ENCODE data around the gene ANXA2.
"Not testable (repeated sequence)": the region's sequence is repeated elsewhere in the genome, so short reads cannot be mapped to it uniquely, and the experiment has no call there.

Gene ANXA2

DNA sequence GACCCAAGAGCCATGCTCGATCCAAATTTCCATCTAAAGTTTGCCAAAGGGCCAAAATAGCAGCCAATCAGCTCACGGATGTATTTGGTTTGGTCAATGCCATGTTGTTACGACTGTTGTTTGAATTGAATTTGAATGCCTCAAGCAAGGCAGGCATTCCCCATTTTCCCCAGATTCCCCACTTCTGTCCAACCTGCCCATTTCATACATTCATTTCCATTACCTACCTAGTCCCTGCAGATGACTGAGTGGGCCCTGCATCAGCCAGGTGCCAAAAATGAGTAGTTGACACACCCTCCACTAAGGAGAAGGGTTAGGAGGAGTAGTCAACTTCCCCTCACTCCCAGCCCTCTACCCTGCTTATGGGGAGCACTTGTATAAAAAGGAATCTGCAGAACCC, 51.7 kb downstream of the ANXA2 start:
- Histone ChIP-seq H3K4me3 (ENCODE audit: low read length) (no peak overlapping the region), H3K27me3 (ENCODE audit: control insufficient read depth, insufficient read depth, low read length) (no peaks in the 10 kb centered on the region), H3K27ac (ENCODE audit: low read length) (no peak overlapping the region), H3K36me3 (ENCODE audit: control insufficient read depth, insufficient read depth, low read length) (peaks cover 14% of the 10 kb centered on the region; the same call in 1 of the 2 replicates), H3K4me1 (ENCODE audit: control insufficient read depth, insufficient read depth, low read length) (peaks cover 5% of the 10 kb centered on the region; the same call in 1 of the 2 replicates), H3K9me3 (ENCODE audit: control insufficient read depth, insufficient read depth, low read length) (no peaks in the 10 kb centered on the region)
- no CpG with 5 or more reads among the region's 3 CpGs for WGBS (ENCODE audit: insufficient coverage, insufficient read length)
- DNase-seq (ENCODE audit: low read depth, low spot score), result no peak

DNA sequence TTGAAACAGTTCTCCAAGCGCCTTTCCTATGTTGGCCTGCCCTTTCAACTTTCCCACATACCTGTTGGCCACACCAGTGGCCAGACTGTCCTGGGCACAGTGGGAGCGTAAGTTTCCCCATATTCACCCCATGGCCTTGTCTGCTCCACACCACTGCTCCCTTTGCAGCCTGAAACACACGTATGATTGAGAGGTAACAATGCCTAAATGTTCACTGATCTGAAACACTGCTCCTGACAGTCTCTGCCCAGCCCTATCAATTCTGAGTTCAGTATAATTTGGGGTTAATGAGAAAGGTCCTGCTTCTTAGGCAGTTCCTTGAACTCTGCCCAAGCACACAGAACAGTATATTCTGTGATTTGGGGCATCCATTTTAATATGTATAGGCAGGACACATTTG, 52.2 kb downstream of the ANXA2 start:
- Histone ChIP-seq H3K9me3 (ENCODE audit: control insufficient read depth, insufficient read depth, low read length) (no peaks in the 10 kb centered on the region), H3K27ac (ENCODE audit: low read length) (no peak overlapping the region), H3K4me3 (ENCODE audit: low read length) (no peak overlapping the region), H3K36me3 (ENCODE audit: control insufficient read depth, insufficient read depth, low read length) (peaks cover 14% of the 10 kb centered on the region; the same call in 1 of the 2 replicates), H3K4me1 (ENCODE audit: control insufficient read depth, insufficient read depth, low read length) (peaks cover 6% of the 10 kb centered on the region; the same call in 1 of the 2 replicates), H3K27me3 (ENCODE audit: control insufficient read depth, insufficient read depth, low read length) (no peaks in the 10 kb centered on the region)
- no peak for DNase-seq (ENCODE audit: low read depth, low spot score)
- no CpG with 5 or more reads among the region's 3 CpGs for WGBS (ENCODE audit: insufficient coverage, insufficient read length)

DNA sequence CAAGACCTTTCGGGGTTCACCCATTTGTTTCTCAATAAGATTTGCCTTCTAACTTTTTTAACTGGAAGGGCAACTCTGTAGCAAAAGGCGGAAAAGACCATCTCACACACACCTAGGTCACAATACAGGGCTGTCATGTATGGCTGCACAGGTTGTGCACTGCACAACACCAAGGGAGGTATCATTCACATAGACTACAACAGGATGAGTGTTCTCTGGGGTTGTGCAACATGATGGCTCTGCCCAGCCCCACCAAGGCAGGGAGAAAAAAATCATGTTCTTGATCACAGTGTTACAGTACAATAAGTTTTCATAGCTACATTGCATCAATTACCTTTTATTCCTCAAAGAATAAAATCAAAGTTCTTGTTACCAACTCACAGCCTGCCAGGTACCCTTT, 52.8 kb downstream of the ANXA2 start:
- H3K9me3 ChIP-seq (ENCODE audit: control insufficient read depth, insufficient read depth, low read length), result no peaks in the 10 kb centered on the region
- WGBS (ENCODE audit: insufficient coverage, insufficient read length), result no CpG with 5 or more reads among the region's 2 CpGs
- no peak for DNase-seq (ENCODE audit: low read depth, low spot score)
- H3K27ac ChIP-seq (ENCODE audit: low read length), result no peak overlapping the region
- H3K36me3 ChIP-seq (ENCODE audit: control insufficient read depth, insufficient read depth, low read length), result peaks cover 14% of the 10 kb centered on the region; the same call in 1 of the 2 replicates
- no peak overlapping the region for H3K4me3 ChIP-seq (ENCODE audit: low read length)
- no peaks in the 10 kb centered on the region for H3K27me3 ChIP-seq (ENCODE audit: control insufficient read depth, insufficient read depth, low read length)
- H3K4me1 ChIP-seq (ENCODE audit: control insufficient read depth, insufficient read depth, low read length), result peaks cover 8% of the 10 kb centered on the region; the same call in 1 of the 2 replicates

DNA sequence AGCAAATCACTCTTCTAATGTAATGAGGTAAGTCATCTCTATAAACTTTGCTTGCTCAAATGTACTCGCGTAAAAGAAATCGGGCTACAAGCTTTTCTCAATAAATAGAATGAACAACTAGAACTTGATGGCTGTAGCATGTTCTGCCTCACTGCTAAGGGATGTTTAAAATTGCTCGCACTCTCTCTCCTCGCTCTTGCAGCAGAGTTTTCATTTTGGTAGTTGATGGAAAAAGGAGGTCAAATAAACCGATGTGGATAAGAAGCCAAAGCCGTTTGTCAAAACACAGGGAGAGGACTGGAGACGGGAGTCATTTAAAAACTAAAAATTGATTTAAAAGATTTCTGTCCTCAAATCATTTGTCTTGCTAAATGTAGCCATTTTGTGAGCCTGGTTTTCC, 53.3 kb downstream of the ANXA2 start:
- no peak overlapping the region for H3K4me3 ChIP-seq (ENCODE audit: low read length)
- H3K27ac ChIP-seq (ENCODE audit: low read length), result no peak overlapping the region
- no peaks in the 10 kb centered on the region for H3K27me3 ChIP-seq (ENCODE audit: control insufficient read depth, insufficient read depth, low read length)
- no peaks in the 10 kb centered on the region for H3K9me3 ChIP-seq (ENCODE audit: control insufficient read depth, insufficient read depth, low read length)
- no peak for DNase-seq (ENCODE audit: low read depth, low spot score)
- no CpG with 5 or more reads among the region's 8 CpGs for WGBS (ENCODE audit: insufficient coverage, insufficient read length)
- peaks cover 8% of the 10 kb centered on the region; the same call in 1 of the 2 replicates for H3K4me1 ChIP-seq (ENCODE audit: control insufficient read depth, insufficient read depth, low read length)
- H3K36me3 ChIP-seq (ENCODE audit: control insufficient read depth, insufficient read depth, low read length), result peaks cover 14% of the 10 kb centered on the region; the same call in 1 of the 2 replicates

DNA sequence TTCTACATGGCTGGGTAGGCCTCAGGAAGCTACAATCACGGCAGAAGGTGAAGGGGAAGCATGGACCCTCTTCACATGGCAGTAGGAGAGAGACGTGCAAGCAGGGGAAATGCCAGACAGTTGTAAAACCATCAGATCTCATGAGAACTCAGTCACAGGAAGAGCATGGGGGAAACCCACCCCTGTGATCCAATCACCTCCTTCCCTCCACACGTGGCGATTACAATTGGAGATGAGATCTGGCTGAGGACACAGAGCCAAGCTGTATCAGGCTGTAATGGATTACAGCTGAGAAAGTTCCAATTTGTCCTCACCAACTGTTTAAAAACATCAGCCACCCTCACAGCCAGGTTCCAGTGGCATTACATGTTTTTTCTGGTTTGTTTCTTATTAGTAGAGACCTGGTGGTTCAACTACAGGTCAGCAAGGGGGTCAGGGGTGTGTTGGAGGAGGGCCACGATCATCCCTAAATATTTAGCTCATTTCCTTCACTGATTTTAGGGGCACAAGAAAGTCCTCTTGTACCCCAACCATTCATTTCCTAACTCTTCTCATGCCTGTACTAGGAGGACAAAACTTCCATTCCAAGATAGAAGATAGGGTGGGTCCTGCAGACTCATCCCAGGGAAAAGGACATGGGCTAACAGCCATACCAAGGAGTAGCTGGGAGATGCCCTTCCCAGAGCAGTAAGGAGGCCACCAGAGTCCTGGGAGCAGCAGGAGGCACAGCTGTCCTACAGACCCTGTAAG, 54.4 kb downstream of the ANXA2 start:
- Histone ChIP-seq H3K9me3 (ENCODE audit: control insufficient read depth, insufficient read depth, low read length) (no peaks in the 10 kb centered on the region), H3K4me3 (ENCODE audit: low read length) (no peak overlapping the region), H3K4me1 (ENCODE audit: control insufficient read depth, insufficient read depth, low read length) (peaks cover 8% of the 10 kb centered on the region; the same call in 1 of the 2 replicates), H3K27ac (ENCODE audit: low read length) (no peak overlapping the region), H3K36me3 (ENCODE audit: control insufficient read depth, insufficient read depth, low read length) (peaks cover 10% of the 10 kb centered on the region; the same call in 1 of the 2 replicates), H3K27me3 (ENCODE audit: control insufficient read depth, insufficient read depth, low read length) (no peaks in the 10 kb centered on the region)
- DNase-seq (ENCODE audit: low read depth, low spot score), result no peak
- WGBS (ENCODE audit: insufficient coverage, insufficient read length), result no CpG with 5 or more reads among the region's 5 CpGs

DNA sequence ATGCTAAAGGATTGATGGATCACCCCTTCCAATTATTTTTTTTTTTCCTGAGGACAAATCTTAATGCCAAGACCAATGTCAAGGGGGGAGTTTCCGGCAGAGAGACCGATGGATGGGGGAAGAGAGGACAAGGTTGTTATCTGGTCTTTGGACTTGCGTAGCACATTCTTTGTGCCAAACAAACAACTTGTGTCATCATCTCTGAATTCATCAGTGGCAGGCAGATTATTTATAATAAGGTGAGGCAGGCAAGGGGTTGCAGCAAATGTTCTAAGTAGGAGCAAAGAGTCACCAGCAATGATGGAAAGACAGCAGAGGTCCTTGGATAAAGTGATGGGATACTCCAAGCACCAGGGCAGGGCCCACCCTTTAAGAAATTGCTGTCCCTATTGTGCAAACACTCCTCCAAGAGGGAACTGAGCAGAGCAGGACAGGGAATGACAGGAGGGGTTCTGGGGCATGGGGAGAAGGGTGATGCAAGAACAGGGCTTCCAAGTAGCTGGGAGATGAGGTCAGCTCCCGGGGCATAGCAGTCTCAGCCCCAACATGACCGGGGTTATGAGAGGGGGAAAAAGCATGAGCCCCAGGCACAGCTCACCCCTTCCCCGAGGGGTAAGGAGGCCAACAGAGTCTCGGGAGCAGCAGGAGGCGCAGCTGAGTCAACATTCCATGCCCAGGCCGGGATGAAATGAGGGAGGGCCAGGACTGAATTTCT, 57.4 kb downstream of the ANXA2 start:
- no peak for DNase-seq (ENCODE audit: low read depth, low spot score)
- Histone ChIP-seq H3K4me1 (ENCODE audit: control insufficient read depth, insufficient read depth, low read length) (peaks cover 5% of the 10 kb centered on the region; the same call in 1 of the 2 replicates), H3K9me3 (ENCODE audit: control insufficient read depth, insufficient read depth, low read length) (no peaks in the 10 kb centered on the region)

DNA sequence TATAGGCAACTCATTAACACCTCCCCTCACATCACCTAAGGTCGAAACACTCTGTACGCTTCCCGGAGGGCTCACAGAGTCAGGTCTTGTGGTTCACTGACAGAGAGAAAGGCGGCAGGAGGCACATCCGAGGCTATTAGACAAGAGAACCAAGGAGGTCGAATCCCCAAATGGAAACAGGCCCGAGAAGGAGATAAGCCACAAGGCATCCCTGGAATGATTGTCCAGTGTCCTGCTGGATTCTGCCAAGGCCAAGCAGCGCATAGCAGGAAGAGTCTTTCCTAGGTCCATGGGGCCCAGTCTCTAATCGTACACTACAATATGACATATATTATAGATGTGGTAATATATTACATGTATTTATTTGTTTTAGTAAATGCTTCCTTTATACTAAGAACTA, 58.5 kb downstream of the ANXA2 start:
- H3K4me3 ChIP-seq (ENCODE audit: low read length), result no peak overlapping the region
- no peaks in the 10 kb centered on the region for H3K27me3 ChIP-seq (ENCODE audit: control insufficient read depth, insufficient read depth, low read length)
- no peaks in the 10 kb centered on the region for H3K9me3 ChIP-seq (ENCODE audit: control insufficient read depth, insufficient read depth, low read length)
- no peaks in the 10 kb centered on the region for H3K36me3 ChIP-seq (ENCODE audit: control insufficient read depth, insufficient read depth, low read length)
- H3K4me1 ChIP-seq (ENCODE audit: control insufficient read depth, insufficient read depth, low read length), result peaks cover 5% of the 10 kb centered on the region; the same call in 1 of the 2 replicates
- DNase-seq (ENCODE audit: low read depth, low spot score), result no peak
- no CpG with 5 or more reads among the region's 9 CpGs for WGBS (ENCODE audit: insufficient coverage, insufficient read length)
- H3K27ac ChIP-seq (ENCODE audit: low read length), result no peak overlapping the region

More for the DNA sequence above, 57.4 kb downstream of the ANXA2 start:
- no peak overlapping the region for H3K4me3 ChIP-seq (ENCODE audit: low read length)
- no peak overlapping the region for H3K27ac ChIP-seq (ENCODE audit: low read length)
- H3K27me3 ChIP-seq (ENCODE audit: control insufficient read depth, insufficient read depth, low read length), result no peaks in the 10 kb centered on the region
- H3K36me3 ChIP-seq (ENCODE audit: control insufficient read depth, insufficient read depth, low read length), result no peaks in the 10 kb centered on the region
- no CpG with 5 or more reads among the region's 9 CpGs for WGBS (ENCODE audit: insufficient coverage, insufficient read length)

DNA sequence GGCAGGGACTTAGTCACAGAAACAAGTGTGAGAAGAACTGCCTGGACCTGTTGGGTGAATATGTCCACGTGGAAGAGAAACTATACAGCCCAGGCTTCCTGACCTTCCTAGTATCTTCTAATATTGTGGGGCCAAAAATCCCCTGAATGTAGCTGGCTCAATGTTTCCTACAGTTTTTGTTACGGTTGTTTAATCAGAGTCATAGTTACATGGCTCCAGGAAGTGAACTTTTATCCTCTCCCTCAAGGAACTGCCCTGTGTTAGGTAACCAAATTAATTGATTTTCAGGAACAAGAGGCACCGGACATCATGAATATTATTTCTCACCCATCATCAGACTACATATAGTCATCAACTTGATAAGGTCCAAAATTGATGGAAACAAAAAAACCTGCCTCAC, 59.0 kb downstream of the ANXA2 start:
- H3K4me3 ChIP-seq (ENCODE audit: low read length), result no peak overlapping the region
- H3K9me3 ChIP-seq (ENCODE audit: control insufficient read depth, insufficient read depth, low read length), result no peaks in the 10 kb centered on the region
- no peaks in the 10 kb centered on the region for H3K36me3 ChIP-seq (ENCODE audit: control insufficient read depth, insufficient read depth, low read length)
- H3K27ac ChIP-seq (ENCODE audit: low read length), result no peak overlapping the region
- no peaks in the 10 kb centered on the region for H3K27me3 ChIP-seq (ENCODE audit: control insufficient read depth, insufficient read depth, low read length)
- no peak for DNase-seq (ENCODE audit: low read depth, low spot score)
- WGBS (ENCODE audit: insufficient coverage, insufficient read length), result no CpG with 5 or more reads among the region's 3 CpGs
- peaks cover 5% of the 10 kb centered on the region; the same call in 1 of the 2 replicates for H3K4me1 ChIP-seq (ENCODE audit: control insufficient read depth, insufficient read depth, low read length)

DNA sequence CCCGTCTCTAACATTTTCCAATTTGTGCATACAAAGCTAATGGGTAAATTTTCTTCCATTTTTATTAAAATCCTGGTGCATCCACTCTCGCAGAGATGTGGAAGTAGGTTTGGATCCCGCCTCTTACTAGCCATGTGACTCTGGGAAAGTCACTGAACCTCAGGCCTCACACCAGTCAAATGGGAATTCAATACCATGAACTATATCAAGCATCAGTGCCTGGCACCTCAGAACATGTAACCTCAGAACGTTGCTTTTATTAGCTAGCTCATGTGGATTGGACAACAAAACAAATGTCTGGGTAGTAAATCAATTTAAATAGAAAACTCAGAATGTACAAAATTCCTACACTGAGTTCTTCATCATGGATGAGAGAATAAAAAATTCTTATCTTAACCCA, 60.7 kb downstream of the ANXA2 start:
- no CpG with 5 or more reads among the region's 4 CpGs for WGBS (ENCODE audit: insufficient coverage, insufficient read length)
- H3K9me3 ChIP-seq (ENCODE audit: control insufficient read depth, insufficient read depth, low read length), result no peaks in the 10 kb centered on the region
- no peak for DNase-seq (ENCODE audit: low read depth, low spot score)
- no peak overlapping the region for H3K27ac ChIP-seq (ENCODE audit: low read length)
- H3K27me3 ChIP-seq (ENCODE audit: control insufficient read depth, insufficient read depth, low read length), result no peaks in the 10 kb centered on the region
- no peak overlapping the region for H3K4me3 ChIP-seq (ENCODE audit: low read length)
- H3K4me1 ChIP-seq (ENCODE audit: control insufficient read depth, insufficient read depth, low read length), result 0 out of 2 replicates have a peak, but pooled peaks cover 3% of the 10 kb centered on the region
- no peaks in the 10 kb centered on the region for H3K36me3 ChIP-seq (ENCODE audit: control insufficient read depth, insufficient read depth, low read length)

DNA sequence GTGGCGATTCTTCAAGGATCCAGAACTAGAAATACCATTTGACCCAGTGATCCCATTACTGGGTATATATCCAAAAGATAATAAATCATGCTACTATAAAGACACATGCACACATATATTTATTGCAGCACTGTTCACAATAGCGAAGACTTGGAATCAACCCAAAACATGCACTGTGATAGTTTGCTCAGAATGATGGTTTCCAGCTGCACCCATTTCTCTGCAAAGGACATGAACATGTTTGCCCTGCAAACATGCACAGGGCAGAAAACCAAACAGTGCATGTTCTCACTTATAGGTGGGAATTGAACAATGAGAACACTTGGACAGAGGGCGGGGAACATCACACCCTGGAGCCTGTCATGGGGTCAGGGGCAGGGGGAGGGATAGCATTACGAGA, 62.5 kb downstream of the ANXA2 start:
- DNase-seq (ENCODE audit: low read depth, low spot score); H3K9me3 ChIP-seq (ENCODE audit: control insufficient read depth, insufficient read depth, low read length); H3K4me1 ChIP-seq (ENCODE audit: control insufficient read depth, insufficient read depth, low read length); H3K36me3 ChIP-seq (ENCODE audit: control insufficient read depth, insufficient read depth, low read length); H3K27me3 ChIP-seq (ENCODE audit: control insufficient read depth, insufficient read depth, low read length); H3K4me3 ChIP-seq (ENCODE audit: low read length); H3K27ac ChIP-seq (ENCODE audit: low read length): not testable (repeated sequence)
- WGBS (ENCODE audit: insufficient coverage, insufficient read length), result no CpG with 5 or more reads among the region's 4 CpGs
